ENCODE measurements around the gene RBPJ.
A peak's percentile ranks its signal among the peaks of the same experiment; 100 is the strongest.

RBPJ gene

DNA sequence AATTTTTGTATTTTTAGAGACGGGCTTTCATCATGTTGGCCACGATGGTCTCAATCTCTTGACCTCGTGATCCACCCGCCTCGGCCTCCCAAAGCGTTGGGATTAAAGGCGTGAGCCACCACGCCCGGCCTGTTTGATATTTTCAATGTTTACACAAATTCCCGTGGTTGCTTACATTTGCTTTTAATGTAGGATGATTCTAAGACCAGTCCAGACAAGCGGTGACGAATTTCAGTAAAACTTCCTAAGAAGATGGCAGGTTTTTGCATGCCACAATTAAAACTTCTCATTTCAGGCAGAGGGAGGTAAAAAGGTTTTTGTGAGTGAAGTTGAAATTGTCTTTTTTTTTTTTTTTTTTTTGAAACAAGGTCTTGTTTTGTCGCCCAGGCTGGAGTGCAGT is 41.4 kb upstream of the RBPJ start:
- Histone ChIP-seq H3K36me3 (ENCODE audit: control insufficient read depth, insufficient read depth, low read length) (no peaks in the 10 kb centered on the region), H3K4me3 (replicated peaks; ENCODE audit: low read depth, low read length) (no peak overlapping the region), H3K27me3 (replicated peaks; ENCODE audit: control insufficient read depth, insufficient read depth, low read length) (no peaks in the 10 kb centered on the region)
- TF ChIP-seq, protein P1, sequence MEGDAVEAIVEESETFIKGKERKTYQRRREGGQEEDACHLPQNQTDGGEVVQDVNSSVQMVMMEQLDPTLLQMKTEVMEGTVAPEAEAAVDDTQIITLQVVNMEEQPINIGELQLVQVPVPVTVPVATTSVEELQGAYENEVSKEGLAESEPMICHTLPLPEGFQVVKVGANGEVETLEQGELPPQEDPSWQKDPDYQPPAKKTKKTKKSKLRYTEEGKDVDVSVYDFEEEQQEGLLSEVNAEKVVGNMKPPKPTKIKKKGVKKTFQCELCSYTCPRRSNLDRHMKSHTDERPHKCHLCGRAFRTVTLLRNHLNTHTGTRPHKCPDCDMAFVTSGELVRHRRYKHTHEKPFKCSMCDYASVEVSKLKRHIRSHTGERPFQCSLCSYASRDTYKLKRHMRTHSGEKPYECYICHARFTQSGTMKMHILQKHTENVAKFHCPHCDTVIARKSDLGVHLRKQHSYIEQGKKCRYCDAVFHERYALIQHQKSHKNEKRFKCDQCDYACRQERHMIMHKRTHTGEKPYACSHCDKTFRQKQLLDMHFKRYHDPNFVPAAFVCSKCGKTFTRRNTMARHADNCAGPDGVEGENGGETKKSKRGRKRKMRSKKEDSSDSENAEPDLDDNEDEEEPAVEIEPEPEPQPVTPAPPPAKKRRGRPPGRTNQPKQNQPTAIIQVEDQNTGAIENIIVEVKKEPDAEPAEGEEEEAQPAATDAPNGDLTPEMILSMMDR (IDR thresholded peaks at IDR 0.05; ENCODE audit: insufficient read depth, low read length, poor library complexity, severe bottlenecking), result no peak
- no peak for DNase-seq (ENCODE audit: extremely low read depth, insufficient read length)

DNA sequence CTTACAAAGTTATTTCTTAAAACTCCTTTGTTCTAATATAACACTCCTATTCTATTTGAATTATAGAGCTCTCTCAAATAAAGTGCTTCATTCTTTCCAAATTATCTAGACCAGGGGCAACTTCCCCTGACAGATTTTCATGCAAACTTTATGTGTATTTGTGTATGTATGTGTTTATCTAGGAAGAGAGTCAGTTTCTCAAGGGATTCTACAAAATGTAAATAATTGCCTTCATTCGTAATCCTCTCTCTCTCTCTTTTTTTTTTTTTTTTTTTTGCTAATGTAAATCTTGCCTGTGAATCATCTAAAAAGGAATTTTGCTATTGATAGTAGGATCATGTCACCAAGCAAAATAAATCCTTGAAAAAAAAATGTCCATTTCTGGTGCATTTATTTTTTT is 38.9 kb upstream of the RBPJ start:
- Histone ChIP-seq H3K4me3 (replicated peaks; ENCODE audit: low read depth, low read length) (no peak overlapping the region), H3K27me3 (replicated peaks; ENCODE audit: control insufficient read depth, insufficient read depth, low read length) (no peaks in the 10 kb centered on the region), H3K36me3 (ENCODE audit: control insufficient read depth, insufficient read depth, low read length) (no peaks in the 10 kb centered on the region)
- DNase-seq (ENCODE audit: extremely low read depth, insufficient read length), result no peak
- TF ChIP-seq, protein P1 (IDR thresholded peaks at IDR 0.05; ENCODE audit: insufficient read depth, low read length, poor library complexity, severe bottlenecking), result no peak

DNA sequence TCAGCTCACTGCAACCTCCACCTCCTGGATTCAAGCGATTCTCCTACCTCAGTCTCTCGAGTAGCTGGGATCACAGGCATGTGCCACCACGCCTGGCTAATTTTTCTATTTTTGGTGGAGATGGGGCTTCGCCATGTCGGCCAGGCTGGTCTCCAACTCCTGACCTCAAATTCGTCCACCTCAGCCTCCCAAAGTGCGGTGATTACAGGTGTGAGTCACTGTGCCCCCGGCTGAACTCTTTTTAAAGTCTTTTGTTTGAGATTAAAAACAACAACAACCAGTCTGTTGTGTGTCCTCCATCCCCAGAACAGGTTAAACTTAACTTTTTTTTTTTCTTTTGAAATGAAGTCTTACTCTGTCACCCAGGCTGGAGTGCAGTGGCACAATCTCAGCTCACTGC is 36.3 kb upstream of the RBPJ start:
- no peak for DNase-seq (ENCODE audit: extremely low read depth, insufficient read length)
- H3K36me3 ChIP-seq (ENCODE audit: control insufficient read depth, insufficient read depth, low read length), result no peaks in the 10 kb centered on the region
- TF ChIP-seq, protein P1 (IDR thresholded peaks at IDR 0.05; ENCODE audit: insufficient read depth, low read length, poor library complexity, severe bottlenecking), result no peak
- no peak overlapping the region for H3K4me3 ChIP-seq (replicated peaks; ENCODE audit: low read depth, low read length)
- H3K27me3 ChIP-seq (replicated peaks; ENCODE audit: control insufficient read depth, insufficient read depth, low read length), result no peaks in the 10 kb centered on the region

DNA sequence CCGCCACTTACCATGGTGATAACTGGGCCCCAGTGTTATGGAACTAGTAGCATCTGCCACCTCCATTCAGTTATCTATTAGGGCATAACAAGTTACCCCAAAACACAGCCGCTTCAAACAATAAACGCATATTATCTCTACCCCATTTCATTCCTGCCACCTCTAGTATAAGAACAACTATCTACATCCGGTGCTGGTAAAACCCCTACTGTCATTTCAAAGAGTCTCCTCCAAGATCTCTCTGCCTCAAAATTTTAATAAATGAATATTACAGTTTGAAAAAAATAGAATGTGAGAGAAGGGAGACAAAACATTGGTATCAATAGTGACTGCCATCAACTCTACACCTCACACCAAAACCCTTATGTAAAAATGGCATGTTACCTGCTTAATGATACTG is 35.5 kb upstream of the RBPJ start:
- H3K36me3 ChIP-seq (ENCODE audit: control insufficient read depth, insufficient read depth, low read length), result no peaks in the 10 kb centered on the region
- TF ChIP-seq, protein P1 (IDR thresholded peaks at IDR 0.05; ENCODE audit: insufficient read depth, low read length, poor library complexity, severe bottlenecking), result no peak
- H3K27me3 ChIP-seq (replicated peaks; ENCODE audit: control insufficient read depth, insufficient read depth, low read length), result no peaks in the 10 kb centered on the region
- H3K4me3 ChIP-seq (replicated peaks; ENCODE audit: low read depth, low read length), result no peak overlapping the region
- no peak for DNase-seq (ENCODE audit: extremely low read depth, insufficient read length)

DNA sequence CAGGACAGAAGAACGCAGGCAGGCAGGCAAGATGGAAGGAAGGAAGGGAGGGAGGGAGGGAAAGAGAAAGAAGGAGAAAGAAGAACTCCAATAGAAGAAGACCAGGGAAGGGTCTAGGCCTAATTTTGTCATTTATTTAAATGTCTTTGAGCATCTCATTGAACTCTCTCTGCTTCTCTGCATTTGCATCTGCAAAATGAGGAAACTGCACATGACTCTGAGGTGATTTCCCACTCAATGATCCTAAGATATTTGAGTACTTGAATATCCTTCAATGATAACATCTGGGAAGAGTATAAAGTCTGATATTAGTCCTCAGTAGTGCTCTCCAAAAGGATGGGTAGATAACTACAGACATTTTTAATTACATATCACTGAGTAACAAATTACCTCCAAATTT is 33.1 kb upstream of the RBPJ start:
- Histone ChIP-seq H3K27me3 (replicated peaks; ENCODE audit: control insufficient read depth, insufficient read depth, low read length) (no peaks in the 10 kb centered on the region), H3K36me3 (ENCODE audit: control insufficient read depth, insufficient read depth, low read length) (no peaks in the 10 kb centered on the region), H3K4me3 (replicated peaks; ENCODE audit: low read depth, low read length) (no peak overlapping the region; the same call in 1 of the 2 replicates)
- TF ChIP-seq, protein P1 (IDR thresholded peaks at IDR 0.05; ENCODE audit: insufficient read depth, low read length, poor library complexity, severe bottlenecking), result no peak
- no peak for DNase-seq (ENCODE audit: extremely low read depth, insufficient read length)

DNA sequence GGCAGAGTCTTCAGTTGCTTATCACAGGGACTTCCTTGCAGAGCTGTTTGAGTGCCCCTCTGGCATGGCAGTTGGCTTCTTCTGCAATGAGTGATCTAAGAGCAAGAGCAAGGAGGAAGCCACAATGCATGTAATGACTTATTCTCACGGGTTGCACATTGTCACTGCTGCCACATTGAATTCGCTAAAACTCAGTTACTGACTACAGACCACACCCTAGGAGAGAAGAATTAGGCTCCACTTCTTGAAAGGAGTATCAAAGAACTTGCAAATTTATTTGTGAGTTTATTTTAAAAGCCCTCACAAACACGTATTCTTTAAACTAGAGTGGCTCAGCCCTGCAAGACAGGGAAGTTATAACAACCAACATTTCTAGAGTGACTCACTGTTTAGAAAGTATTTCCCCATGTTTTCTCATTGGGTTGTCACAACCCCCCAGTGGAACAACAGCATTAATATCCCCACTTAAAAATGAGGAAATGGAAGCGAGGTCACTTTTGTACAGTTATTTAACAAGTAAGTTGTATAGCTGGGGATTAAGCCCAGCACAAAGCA is 32.4 kb upstream of the RBPJ start:
- Histone ChIP-seq H3K27me3 (replicated peaks; ENCODE audit: control insufficient read depth, insufficient read depth, low read length) (no peaks in the 10 kb centered on the region), H3K4me3 (replicated peaks; ENCODE audit: low read depth, low read length) (no peak overlapping the region), H3K36me3 (ENCODE audit: control insufficient read depth, insufficient read depth, low read length) (no peaks in the 10 kb centered on the region)
- peak; percentile 60 for DNase-seq (ENCODE audit: extremely low read depth, insufficient read length)
- TF ChIP-seq, protein P1 (IDR thresholded peaks at IDR 0.05; ENCODE audit: insufficient read depth, low read length, poor library complexity, severe bottlenecking), result no peak

Measured in GM06990 (cell line).